BJ (cell line): ENCODE data around the gene CENPM. TPM values are rescaled to one million over a fixed set of nuclear protein-coding genes. Genes with fewer than 3 reads are reported as not detected.

ENCODE experiments used
- CTCF ChIA-PET: fragments of 350-600 bp; formaldehyde crosslinking; extraction: SDS; loops from one replicate; lab custom pipeline; 2021; ENCODE audit warnings: antibody characterized with exemption, inconsistent platforms; lab: Yijun Ruan, JAX
- POLR2A ChIA-PET: fragments of 300-600 bp; sonication (Branson Sonifier 250); formaldehyde crosslinking; extraction: SDS; loops from one replicate; lab custom pipeline; 2021; ENCODE audit warnings: antibody characterized with exemption; lab: Charles Lee
- DNase-seq: peaks from one replicate; pipeline ENCODE4 v3.0.0-alpha.2; 2011; ENCODE audit warnings: low read depth
- H3K27me3 ChIP-seq: 2 replicates; pipeline ENCODE4 v1.6.0; 2011; ENCODE audit warnings: low read length; ENCODE audit not compliant: control insufficient read depth, insufficient read depth
- H3K36me3 ChIP-seq: 2 replicates; pipeline ENCODE4 v1.5.1; 2011; ENCODE audit warnings: low read length; ENCODE audit not compliant: control insufficient read depth, insufficient read depth
- H3K4me3 ChIP-seq: 2 replicates; pipeline ENCODE4 v1.5.1; 2011; ENCODE audit warnings: low read depth, mild to moderate bottlenecking, control low read depth, low read length
- CTCF ChIP-seq: IDR thresholded peaks from 2 replicates; pipeline ENCODE4 v1.5.1; 2011; ENCODE audit warnings: low read depth, mild to moderate bottlenecking, control low read depth, inconsistent platforms, low read length, moderate library complexity; ENCODE audit not compliant: insufficient read depth
- polyA plus RNA-seq: library from polyadenylated mRNA; depleted of rRNA; stranded (reverse); fragments of >200 nt; gene quantifications from 2 replicates; pipeline ENCODE4 v1.2.3, GENCODE V29; 2011

CENPM gene
- polyA plus RNA-seq, 1 experiment: 30.4 TPM

- Histone ChIP-seq H3K36me3 (peaks cover 38% of the 10 kb centered on the region), H3K27me3 (no peaks in the 10 kb centered on the region), H3K4me3 (no peak overlapping the region)
- CTCF ChIA-PET: no interaction called here
- DNase-seq: no peak
- POLR2A ChIA-PET: no interaction called here
- TF ChIP-seq CTCF: no peak
Observed at GRCh38 chr22:41900652-41901312, 46.2 kb downstream of the CENPM start.

GRCh38 chr22:41899992-41900651 lies 46.8 kb downstream of the CENPM start:
- ChIA-PET CTCF (no interaction called here), POLR2A (no interaction called here)
- TF ChIP-seq CTCF: no peak
- no peaks in the 10 kb centered on the region for H3K27me3 ChIP-seq
- H3K4me3 ChIP-seq: no peak overlapping the region
- H3K36me3 ChIP-seq: peaks cover 34% of the 10 kb centered on the region
- DNase-seq: no peak

- ChIA-PET POLR2A (no interaction called here), CTCF (interaction anchor here (0.8 kb wide), 1 partner anchor 26 kb away, joined by 3 read pairs; no protein-coding TSS in a partner anchor)
- no peak for DNase-seq
- Histone ChIP-seq H3K36me3 (peaks cover 36% of the 10 kb centered on the region), H3K27me3 (no peaks in the 10 kb centered on the region), H3K4me3 (no peak overlapping the region)
- no peak for TF ChIP-seq CTCF
Observed at GRCh38 chr22:41899110-41899509, 47.8 kb downstream of the CENPM start.

GRCh38 chr22:41898645-41899044 lies 48.3 kb downstream of the CENPM start:
- no peak for DNase-seq
- ChIA-PET CTCF (interaction anchor here (0.6 to 1.7 kb wide), 3 partner anchors 25 to 48 kb away, joined by 3 read pairs; partner anchors contain the start of gene CENPM), POLR2A (no interaction called here)
- Histone ChIP-seq H3K4me3 (no peak overlapping the region), H3K27me3 (no peaks in the 10 kb centered on the region), H3K36me3 (peaks cover 33% of the 10 kb centered on the region)
- no peak for TF ChIP-seq CTCF

GRCh38 chr22:41893591-41894375 lies 53.2 kb downstream of the CENPM start:
- ChIA-PET CTCF (no interaction called here), POLR2A (no interaction called here)
- Histone ChIP-seq H3K27me3 (no peaks in the 10 kb centered on the region), H3K36me3 (peaks cover 30% of the 10 kb centered on the region), H3K4me3 (no peak overlapping the region)
- no peak for DNase-seq
- no peak for TF ChIP-seq CTCF
